K562 (cell line): ENCODE measurements around the gene INPP5E. TPM values are rescaled to one million over a fixed set of nuclear protein-coding genes. Genes with fewer than 3 reads are reported as not detected.

Experiments used
- ATF7 ChIP-seq: fragments of 450-650 bp; IDR thresholded peaks from 2 replicates; pipeline ENCODE4 v1.7.1; 2014; ENCODE audit warnings: mild to moderate bottlenecking, moderate library complexity
- CHD1 ChIP-seq: fragments of 200-600 bp; sonication (generic); IDR thresholded peaks from one replicate; pipeline ENCODE4 v1.6.1; 2012; ENCODE audit warnings: mild to moderate bottlenecking, moderate library complexity, low read length, inconsistent platforms
- DACH1 ChIP-seq: fragments of 450-650 bp; IDR thresholded peaks from 2 replicates; pipeline ENCODE4 v1.6.1; 2018; ENCODE audit not compliant: partially characterized antibody
- E2F6 ChIP-seq, 2 experiments: IDR thresholded peaks; 2 replicates each; pipeline ENCODE4 v1.6.1; 2011; ENCODE audit warnings: borderline replicate concordance in 1 of 2, control low read depth in 1 of 2, low read depth in 1 of 2, low read length in 1 of 2, mild to moderate bottlenecking in 1 of 2, mixed read lengths in 1 of 2, moderate library complexity in 1 of 2; ENCODE audit not compliant: insufficient read depth in 1 of 2, insufficient read length in 1 of 2, poor library complexity in 1 of 2, severe bottlenecking in 1 of 2; ENCODE audit errors: extremely low read depth in 1 of 2
- ETS1 ChIP-seq: conservative IDR thresholded peaks from 2 replicates; pipeline ENCODE4 v1.6.1; 2011; ENCODE audit warnings: low read depth, mild to moderate bottlenecking, low read length; ENCODE audit not compliant: control insufficient read depth
- FOXA1 ChIP-seq: fragments of 450-650 bp; IDR thresholded peaks from 2 replicates; pipeline ENCODE4 v1.6.1; 2016; ENCODE audit warnings: mild to moderate bottlenecking, borderline replicate concordance
- KDM5B ChIP-seq: fragments of 200-600 bp; sonication (generic); IDR thresholded peaks from 2 replicates; pipeline ENCODE4 v1.6.1; 2012; ENCODE audit warnings: low read depth, mild to moderate bottlenecking, moderate library complexity, low read length, control low read depth, inconsistent platforms; ENCODE audit not compliant: insufficient replicate concordance
- MAZ ChIP-seq, 2 experiments: fragments of 450-650 bp in 1 of 2; sonication (generic) in 1 of 2; formaldehyde crosslinking; IDR thresholded peaks in 1 of 2; conservative IDR thresholded peaks in 1 of 2; 2 replicates each; pipeline versions ENCODE4 v1.4.0 to v1.5.0; 2020; ENCODE audit warnings: mild to moderate bottlenecking in 1 of 2, missing genetic modification reagents in 1 of 2
- MXI1 ChIP-seq: IDR thresholded peaks from 2 replicates; pipeline ENCODE4 v1.6.1; 2011; ENCODE audit warnings: low read depth, mild to moderate bottlenecking, improper control_type of control experiment, low read length
- NONO ChIP-seq, 2 experiments: fragments of 200-400 bp in 1 of 2; fragments of 450-650 bp in 1 of 2; formaldehyde crosslinking in 1 of 2; IDR thresholded peaks; 2 replicates each; pipeline ENCODE4 v1.6.1; 2017; ENCODE audit warnings: low read depth in 2 of 2, mild to moderate bottlenecking in 2 of 2, moderate library complexity in 2 of 2, low read length in 1 of 2
- PHF8 ChIP-seq: fragments of 200-600 bp; sonication (generic); IDR thresholded peaks from 2 replicates; pipeline ENCODE4 v1.6.1; 2012; ENCODE audit warnings: mixed run types, mild to moderate bottlenecking, inconsistent platforms, low read length, moderate library complexity, borderline replicate concordance
- RBBP5 ChIP-seq: fragments of 200-600 bp; sonication (generic); IDR thresholded peaks from 2 replicates; pipeline ENCODE4 v1.6.1; 2012; ENCODE audit warnings: borderline replicate concordance, mild to moderate bottlenecking, low read length, control low read depth, inconsistent platforms; ENCODE audit not compliant: insufficient read depth, poor library complexity, severe bottlenecking
- RFX1 ChIP-seq: fragments of 450-650 bp; IDR thresholded peaks from 2 replicates; pipeline ENCODE4 v1.6.1; 2016; ENCODE audit warnings: mild to moderate bottlenecking, moderate library complexity
- SAFB ChIP-seq: fragments of 200-400 bp; formaldehyde crosslinking; IDR thresholded peaks from 2 replicates; pipeline ENCODE4 v1.6.1; 2017; ENCODE audit warnings: low read depth, low read length, borderline replicate concordance
- SIN3A ChIP-seq, 2 experiments: fragments of 150-350 bp in 1 of 2; IDR thresholded peaks; 2 replicates each; pipeline ENCODE4 v1.6.1; 2011 to 2016; ENCODE audit warnings: borderline replicate concordance in 2 of 2, low read depth in 2 of 2, low read length in 2 of 2, mild to moderate bottlenecking in 2 of 2, moderate library complexity in 2 of 2; ENCODE audit not compliant: control insufficient read depth in 1 of 2
- SUPT5H ChIP-seq: fragments of 450-650 bp; IDR thresholded peaks from 2 replicates; pipeline ENCODE4 v1.6.1; 2016
- TARDBP ChIP-seq: fragments of 450-650 bp; IDR thresholded peaks from 2 replicates; pipeline ENCODE4 v1.6.1; 2016
- TEAD4 ChIP-seq, 2 experiments: sonication (generic) in 1 of 2; formaldehyde crosslinking in 1 of 2; IDR thresholded peaks; 2 replicates each; pipeline versions ENCODE4 v1.6.1 to v1.8.0; 2012 to 2022; ENCODE audit warnings: borderline replicate concordance in 1 of 2, inconsistent platforms in 1 of 2, low read length in 1 of 2, mild to moderate bottlenecking in 1 of 2, missing genetic modification reagents in 1 of 2
- THAP12 ChIP-seq: fragments of 250-450 bp; sonication (Bioruptor Pico); IDR thresholded peaks from 2 replicates; pipeline ENCODE4 v1.9.0; 2021; ENCODE audit warnings: mild to moderate bottlenecking, inconsistent platforms
- ZFPM2 ChIP-seq: fragments of 250-450 bp; sonication (Bioruptor Pico); IDR thresholded peaks from 2 replicates; pipeline ENCODE4 v1.5.1; 2022; ENCODE audit warnings: mild to moderate bottlenecking
- ZZZ3 ChIP-seq: fragments of 450-650 bp; IDR thresholded peaks from 2 replicates; pipeline ENCODE4 v1.6.1; 2016; ENCODE audit warnings: antibody characterized with exemption, mild to moderate bottlenecking, moderate library complexity
- polyA plus RNA-seq, 8 experiments: library from polyadenylated mRNA; depleted of rRNA in 4 of 8; stranded (reverse) in 5 of 8; unstranded in 3 of 8; fragments of >200 nt; fragmentation: Nextera tagmentation in 2 of 8; fragmentation: Illumina TruSeq in 1 of 8; extraction: Ambion mirVana in 2 of 8; extraction: Trizol in 1 of 8; gene quantifications; 2 replicates each; pipeline versions ENCODE4 v1.2.1 to v1.2.3, GENCODE V29; 2011 to 2014; ENCODE audit warnings: inconsistent platforms in 1 of 8, missing spikeins in 1 of 8
- total RNA-seq, 7 experiments: library from RNA; depleted of rRNA in 6 of 7; stranded (reverse); fragments of >200 nt in 6 of 7; fragmentation: Illumina TruSeq in 2 of 7; extraction: Trizol in 2 of 7; gene quantifications; 2 replicates each; pipeline versions ENCODE4 v1.2.1 to v1.2.3, GENCODE V29; 2011 to 2021; ENCODE audit warnings: low replicate concordance in 1 of 7

INPP5E gene
- total and polyA plus RNA-seq, 9 of the 15 experiments (the other 6 are each of a cell fraction or from before 2014, with no cell fraction given), result 0.38 to 17.4 (median 4.9) TPM

- TF ChIP-seq ZFPM2, result no peak
- TF ChIP-seq ATF7, result peak; percentile 75
- peak; percentile 73 to 90; a peak in 1 of 4 replicates for TF ChIP-seq SIN3A (IDR thresholded peaks at IDR 0.05; ENCODE audit: borderline replicate concordance in 2 of 2, control insufficient read depth in 1 of 2, low read depth in 2 of 2, low read length in 2 of 2)
- TF ChIP-seq NONO (IDR thresholded peaks at IDR 0.05; ENCODE audit: low read depth in 2 of 2, low read length in 1 of 2), result peak in 1 of 2 experiments; percentile 14; a peak in 1 of 4 replicates
- no peak for TF ChIP-seq ZZZ3
- TF ChIP-seq MAZ (CRISPR knock-in tag; conservative IDR thresholded peaks at IDR 0.05 in 1 of 2, IDR thresholded peaks at IDR 0.05 in 1 of 2), result peak in 1 of 2 experiments; percentile 58; a peak in 2 of 4 replicates
- peak; percentile 60 for TF ChIP-seq KDM5B
- no peak for TF ChIP-seq FOXA1
- peak; percentile 55 for TF ChIP-seq TEAD4 (IDR thresholded peaks at IDR 0.05; ENCODE audit: low read length)
- TF ChIP-seq TEAD4 (CRISPR knock-in tag; IDR thresholded peaks at IDR 0.05; ENCODE audit: borderline replicate concordance), result no peak
- 0 out of 2 replicates have a peak, but pooled peaks have one; percentile 10 for TF ChIP-seq SAFB
- TF ChIP-seq TARDBP, result 0 out of 2 replicates have a peak, but pooled peaks have one; percentile 26
- TF ChIP-seq THAP12, result peak; percentile 60; the same call in 1 of the 2 replicates
- peak; percentile 92 for TF ChIP-seq CHD1
- peak; percentile 77 for TF ChIP-seq RFX1
- TF ChIP-seq DACH1, result peak; percentile 52
- TF ChIP-seq PHF8, result peak; percentile 66; the same call in 1 of the 2 replicates
- peak; percentile 59 to 70 for TF ChIP-seq E2F6 (IDR thresholded peaks at IDR 0.05; ENCODE audit: borderline replicate concordance in 1 of 2, extremely low read depth in 1 of 2, insufficient read depth in 1 of 2, insufficient read length in 1 of 2, low read depth in 1 of 2, low read length in 1 of 2, poor library complexity in 1 of 2, severe bottlenecking in 1 of 2)
- peak; percentile 29 for TF ChIP-seq RBBP5
- TF ChIP-seq SUPT5H, result peak; percentile 78
- TF ChIP-seq MXI1, result peak; percentile 58; the same call in 1 of the 2 replicates
- peak; percentile 79 for TF ChIP-seq ETS1
Observed at GRCh38 chr9:136483589-136484152, 44.0 kb upstream of the INPP5E start (continued).
